OCI-LY7 (cell line): Measurements from ENCODE around the gene CABLES1. TPM values are rescaled to one million over a fixed set of nuclear protein-coding genes. Genes with fewer than 3 reads are reported as not detected.

Source experiments
- BruUV-seq: library from RNA; stranded (reverse); fragments of 400-500 nt; replicated peaks from 2 replicates; lab custom pipeline; 2021; lab: Mats Ljungman, UMichigan
- CTCF ChIA-PET: fragments of 300-600 bp; sonication (Branson Sonifier 250); formaldehyde crosslinking; loops from one replicate; lab custom pipeline; 2022; ENCODE audit warnings: antibody characterized with exemption; ENCODE audit not compliant: unreplicated experiment; lab: Charles Lee
- POLR2A ChIA-PET: fragments of 300-600 bp; sonication (Branson Sonifier 250); formaldehyde crosslinking; loops from one replicate; lab custom pipeline; 2022; ENCODE audit warnings: antibody characterized with exemption; lab: Charles Lee
- DNase-seq: peaks from one replicate; pipeline ENCODE4 v3.0.0-alpha.2; 2015; ENCODE audit warnings: low spot score
- H2AFZ ChIP-seq: fragments of 200-600 bp; sonication (generic), shearing (Covaris generic); 2 replicates; pipeline ENCODE4 v1.6.1; 2014; ENCODE audit warnings: mild to moderate bottlenecking, antibody characterized with exemption, low read length, moderate library complexity
- H3K27ac ChIP-seq: fragments of 200-600 bp; sonication (generic); 2 replicates; pipeline ENCODE4 v1.5.1; 2014; ENCODE audit warnings: mixed run types, low read depth, mild to moderate bottlenecking, moderate library complexity, low read length, inconsistent platforms; ENCODE audit not compliant: poor library complexity, severe bottlenecking
- H3K36me3 ChIP-seq: fragments of 200-600 bp; sonication (generic); 2 replicates; pipeline ENCODE4 v1.6.1; 2014; ENCODE audit warnings: mild to moderate bottlenecking, antibody characterized with exemption, low read length, moderate library complexity, mixed read lengths; ENCODE audit not compliant: insufficient read depth
- H3K4me1 ChIP-seq: fragments of 200-600 bp; sonication (generic); 2 replicates; pipeline ENCODE4 v1.5.1; 2014; ENCODE audit warnings: mild to moderate bottlenecking, low read length; ENCODE audit not compliant: insufficient read depth, poor library complexity, severe bottlenecking
- H3K4me2 ChIP-seq: fragments of 200-600 bp; sonication (generic); 2 replicates; pipeline ENCODE4 v1.6.1; 2014; ENCODE audit warnings: mild to moderate bottlenecking, low read length
- H3K4me3 ChIP-seq: fragments of 200-600 bp; sonication (generic); 2 replicates; pipeline ENCODE4 v1.5.1; 2014; ENCODE audit warnings: mild to moderate bottlenecking, low read depth, low read length; ENCODE audit not compliant: poor library complexity, severe bottlenecking
- H3K79me2 ChIP-seq: fragments of 200-600 bp; sonication (generic); 2 replicates; pipeline ENCODE4 v1.6.1; 2016; ENCODE audit warnings: low read depth, mild to moderate bottlenecking, low read length, moderate library complexity, mixed read lengths; ENCODE audit not compliant: insufficient read depth
- H3K9me2 ChIP-seq: fragments of 200-600 bp; sonication (generic); 2 replicates; pipeline ENCODE4 v1.6.1; 2016; ENCODE audit warnings: mild to moderate bottlenecking, low read length, mixed read lengths; ENCODE audit not compliant: insufficient read depth
- H3K9me3 ChIP-seq: fragments of 200-600 bp; sonication (generic); 2 replicates; pipeline ENCODE4 v1.6.1; 2014; ENCODE audit warnings: mild to moderate bottlenecking, mixed run types, low read length, mixed read lengths
- H4K20me1 ChIP-seq: fragments of 200-600 bp; sonication (generic); 2 replicates; pipeline ENCODE4 v1.6.1; 2014; ENCODE audit warnings: mild to moderate bottlenecking, antibody characterized with exemption, low read length, moderate library complexity, mixed read lengths; ENCODE audit not compliant: insufficient read depth
- CTCF ChIP-seq: fragments of 200-600 bp; sonication (generic); conservative IDR thresholded peaks from 2 replicates; pipeline ENCODE4 v1.5.1; 2014; ENCODE audit warnings: mild to moderate bottlenecking, antibody characterized with exemption, low read length, moderate library complexity, mixed read lengths
- EZH2phosphoT487 ChIP-seq: fragments of 200-600 bp; sonication (generic); IDR thresholded peaks from 2 replicates; pipeline ENCODE4 v1.6.1; 2018; ENCODE audit warnings: low read depth, borderline replicate concordance, mild to moderate bottlenecking, mixed run types, antibody characterized with exemption, low read length, moderate library complexity, mixed read lengths
- intact Hi-C: fragments of 100-400 bp; cut with micrococcal nuclease; formaldehyde crosslinking; loops from one replicate; pipeline ENCODE4 v1.10.0; 2022; ENCODE audit not compliant: unreplicated experiment
- total RNA-seq, 2 experiments: library from RNA; depleted of rRNA in 1 of 2; stranded (reverse); fragments of >200 nt in 1 of 2; shearing (Covaris generic) in 1 of 2; gene quantifications; 2 replicates each; pipeline ENCODE4 v1.2.3, GENCODE V29; 2014 to 2022

CABLES1 gene
- total RNA-seq, 2 experiments from 2014 or later, result 20.6 to 28.7 TPM

DNA sequence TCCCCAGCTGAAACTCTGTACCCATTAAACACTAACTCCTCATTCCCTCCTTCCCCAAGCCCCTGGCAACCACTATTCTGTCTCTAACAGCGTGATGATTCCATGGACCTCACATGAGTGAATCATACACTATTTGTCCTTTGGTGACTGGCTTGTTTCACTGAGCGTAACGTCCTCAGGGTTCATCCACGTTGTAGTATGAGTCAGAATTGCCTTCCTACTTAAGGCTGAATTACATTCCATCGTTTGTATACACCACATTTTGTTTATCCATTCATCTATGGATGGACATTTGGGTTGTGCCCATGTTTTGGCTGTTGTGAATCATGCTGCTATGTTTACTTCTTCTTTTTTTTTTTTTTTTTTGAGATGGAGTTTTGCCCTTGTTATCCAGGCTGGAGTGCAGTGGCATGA is 19.6 kb upstream of the CABLES1 start:
- intact Hi-C loops, result loop anchor here (10.0 kb wide), 1 partner anchor 311 kb away; no protein-coding TSS in a partner anchor
- Histone ChIP-seq H3K4me1 (peaks cover 8% of the 10 kb centered on the region), H3K36me3 (no peaks in the 10 kb centered on the region), H3K9me2 (no peaks in the 10 kb centered on the region), H3K9me3 (no peaks in the 10 kb centered on the region), H4K20me1 (no peaks in the 10 kb centered on the region), H2AFZ (no peak overlapping the region), H3K4me3 (no peak overlapping the region), H3K79me2 (no peaks in the 10 kb centered on the region), H3K27ac (no peak overlapping the region), H3K4me2 (no peak overlapping the region)
- DNase-seq, result no peak
- CTCF ChIA-PET, result no interaction called here
- TF ChIP-seq CTCF (no peak), EZH2phosphoT487 (no peak)
- POLR2A ChIA-PET, result interaction anchor here (0.7 to 1.8 kb wide), 4 partner anchors 11 to 36 kb away, joined by 4 to 8 read pairs (median 5); no protein-coding TSS in a partner anchor
- BruUV-seq, result no TSS peak

GRCh38 chr18:23121133-23121532 is 14.2 kb upstream of the CABLES1 start:
- Histone ChIP-seq H2AFZ (no peak overlapping the region), H3K9me3 (no peaks in the 10 kb centered on the region), H3K4me2 (no peak overlapping the region), H3K4me1 (peaks cover 3% of the 10 kb centered on the region), H4K20me1 (no peaks in the 10 kb centered on the region), H3K27ac (no peak overlapping the region), H3K9me2 (no peaks in the 10 kb centered on the region), H3K4me3 (no peak overlapping the region), H3K79me2 (no peaks in the 10 kb centered on the region), H3K36me3 (no peaks in the 10 kb centered on the region)
- ChIA-PET POLR2A (interaction anchor here (0.6 to 1.1 kb wide), 2 partner anchors 30 to 111 kb away, joined by 3 to 4 read pairs; no protein-coding TSS in a partner anchor), CTCF (no interaction called here)
- no peak for DNase-seq
- TF ChIP-seq EZH2phosphoT487 (no peak), CTCF (no peak)
- no TSS peak for BruUV-seq
- intact Hi-C loops, result no loop called here

- H3K9me3 ChIP-seq, result no peaks in the 10 kb centered on the region
- peaks cover 3% of the 10 kb centered on the region for H3K4me1 ChIP-seq
- POLR2A ChIA-PET, result interaction anchor here (0.6 kb wide), 1 partner anchor 236 kb away, joined by 3 read pairs; no protein-coding TSS in a partner anchor
- no peak overlapping the region for H2AFZ ChIP-seq
- BruUV-seq, result no TSS peak
- no peak overlapping the region for H3K4me2 ChIP-seq
- TF ChIP-seq EZH2phosphoT487, result no peak
- TF ChIP-seq CTCF, result no peak
- H3K9me2 ChIP-seq, result no peaks in the 10 kb centered on the region
- intact Hi-C loops, result no loop called here
- no peaks in the 10 kb centered on the region for H3K36me3 ChIP-seq
- no peak overlapping the region for H3K4me3 ChIP-seq
- no peak for DNase-seq
- H3K79me2 ChIP-seq, result no peaks in the 10 kb centered on the region
- H3K27ac ChIP-seq, result no peak overlapping the region
- no peaks in the 10 kb centered on the region for H4K20me1 ChIP-seq
- CTCF ChIA-PET, result no interaction called here
These were observed 12.7 kb upstream of the CABLES1 start for GRCh38 chr18:23122334-23123229.
